T-helper 1 cell treated with Interleukin-12 subunit alpha and Interleukin-12 subunit beta and Interleukin-4 antibody, amounts not matched to agents 30 μg/mL and 1 μg/mL, for 36 hours (primary cell): ENCODE results near the gene AKAP3.

Experiments used
- H3K27ac Mint-ChIP-seq: one replicate; pipeline ENCODE4 v1.8.0; 2021; ENCODE audit warnings: mild to moderate bottlenecking, mixed read lengths
- H3K27me3 Mint-ChIP-seq: one replicate; pipeline ENCODE4 v1.8.0; 2021; ENCODE audit warnings: low read depth, mixed read lengths
- H3K36me3 Mint-ChIP-seq: one replicate; pipeline ENCODE4 v1.8.0; 2021; ENCODE audit warnings: low read depth, mixed read lengths
- H3K4me1 Mint-ChIP-seq: one replicate; pipeline ENCODE4 v1.8.0; 2021; ENCODE audit warnings: low read depth, mixed read lengths
- H3K4me3 Mint-ChIP-seq: one replicate; pipeline ENCODE4 v1.8.0; 2021; ENCODE audit warnings: mild to moderate bottlenecking, moderate library complexity, mixed read lengths
- H3K9me3 Mint-ChIP-seq: one replicate; pipeline ENCODE4 v1.8.0; 2021; ENCODE audit warnings: mixed read lengths

Gene AKAP3

GRCh38 chr12:4648501-4649357 is at the start of gene AKAP3, which contains the start of gene NDUFA9:
Gene AKAP3, minus strand, starts transcription at chr12:4649051. Its CDS starts 10,855 bp downstream, at chr12:4638196.
Gene NDUFA9, plus strand, starts transcription at chr12:4649114. Its CDS starts 13 bp downstream, at chr12:4649127.
- peak within 1 kb of the TSS; percentile 100 for H3K4me3 Mint-ChIP-seq
- H3K36me3 Mint-ChIP-seq, result no peaks in the 10 kb centered on the region
- no peaks in the 10 kb centered on the region for H3K9me3 Mint-ChIP-seq
- H3K27ac Mint-ChIP-seq, result peak within 1 kb of the TSS; percentile 93
- H3K27me3 Mint-ChIP-seq, result peaks cover 13% of the 10 kb centered on the region
- peaks cover 32% of the 10 kb centered on the region for H3K4me1 Mint-ChIP-seq

- Mint-ChIP-seq H3K4me3 (no peak overlapping the region), H3K27me3 (no peaks in the 10 kb centered on the region), H3K4me1 (no peaks in the 10 kb centered on the region), H3K36me3 (peaks cover 21% of the 10 kb centered on the region), H3K9me3 (no peaks in the 10 kb centered on the region), H3K27ac (no peak overlapping the region)
Measured at GRCh38 chr12:4690760-4691159, 41.9 kb upstream of the AKAP3 start.

GRCh38 chr12:4685317-4685716 is 36.5 kb upstream of the AKAP3 start:
- Mint-ChIP-seq H3K27ac (no peak overlapping the region), H3K36me3 (peaks cover 22% of the 10 kb centered on the region), H3K27me3 (no peaks in the 10 kb centered on the region), H3K9me3 (no peaks in the 10 kb centered on the region), H3K4me1 (no peaks in the 10 kb centered on the region), H3K4me3 (no peak overlapping the region)

GRCh38 chr12:4681732-4682131 is 32.9 kb upstream of the AKAP3 start:
- no peaks in the 10 kb centered on the region for H3K9me3 Mint-ChIP-seq
- no peaks in the 10 kb centered on the region for H3K27me3 Mint-ChIP-seq
- no peaks in the 10 kb centered on the region for H3K4me1 Mint-ChIP-seq
- H3K36me3 Mint-ChIP-seq, result peaks cover 19% of the 10 kb centered on the region
- H3K4me3 Mint-ChIP-seq, result no peak overlapping the region
- H3K27ac Mint-ChIP-seq, result no peak overlapping the region

GRCh38 chr12:4679711-4680110 is 30.9 kb upstream of the AKAP3 start:
- no peaks in the 10 kb centered on the region for H3K4me1 Mint-ChIP-seq
- H3K36me3 Mint-ChIP-seq, result peaks cover 23% of the 10 kb centered on the region
- H3K27ac Mint-ChIP-seq, result no peak overlapping the region

GRCh38 chr12:4665236-4665635 is 16.4 kb upstream of the AKAP3 start:
- Mint-ChIP-seq H3K4me1 (peaks cover 2% of the 10 kb centered on the region), H3K27ac (no peak overlapping the region), H3K4me3 (no peak overlapping the region), H3K36me3 (peaks cover 38% of the 10 kb centered on the region), H3K9me3 (no peaks in the 10 kb centered on the region), H3K27me3 (no peaks in the 10 kb centered on the region)

More at GRCh38 chr12:4679711-4680110, 30.9 kb upstream of the AKAP3 start:
- Mint-ChIP-seq H3K27me3 (no peaks in the 10 kb centered on the region), H3K9me3 (no peaks in the 10 kb centered on the region), H3K4me3 (no peak overlapping the region)

- no peak overlapping the region for H3K4me3 Mint-ChIP-seq
- H3K36me3 Mint-ChIP-seq, result peaks cover 34% of the 10 kb centered on the region
- peak overlapping the region; percentile 0 for H3K27ac Mint-ChIP-seq
- no peaks in the 10 kb centered on the region for H3K9me3 Mint-ChIP-seq
- H3K4me1 Mint-ChIP-seq, result peaks cover 2% of the 10 kb centered on the region
- H3K27me3 Mint-ChIP-seq, result no peaks in the 10 kb centered on the region
Measured at GRCh38 chr12:4663971-4664505, 15.2 kb upstream of the AKAP3 start.

- H3K27me3 Mint-ChIP-seq, result no peaks in the 10 kb centered on the region
- H3K27ac Mint-ChIP-seq, result no peak overlapping the region
- no peak overlapping the region for H3K4me3 Mint-ChIP-seq
- peaks cover 33% of the 10 kb centered on the region for H3K4me1 Mint-ChIP-seq
- H3K36me3 Mint-ChIP-seq, result peaks cover 11% of the 10 kb centered on the region
- H3K9me3 Mint-ChIP-seq, result no peaks in the 10 kb centered on the region
Measured at GRCh38 chr12:4653691-4654090, 4.8 kb upstream of the AKAP3 start.

GRCh38 chr12:4653257-4653656 is 4.4 kb upstream of the AKAP3 start:
- Mint-ChIP-seq H3K9me3 (no peaks in the 10 kb centered on the region), H3K4me3 (no peak overlapping the region), H3K36me3 (peaks cover 11% of the 10 kb centered on the region), H3K27me3 (no peaks in the 10 kb centered on the region), H3K27ac (no peak overlapping the region), H3K4me1 (peaks cover 34% of the 10 kb centered on the region)

- H3K27ac Mint-ChIP-seq, result peak overlapping the region; percentile 93
- no peaks in the 10 kb centered on the region for H3K36me3 Mint-ChIP-seq
- peaks cover 7% of the 10 kb centered on the region for H3K27me3 Mint-ChIP-seq
- peaks cover 35% of the 10 kb centered on the region for H3K4me1 Mint-ChIP-seq
- H3K4me3 Mint-ChIP-seq, result peak overlapping the region; percentile 100
- H3K9me3 Mint-ChIP-seq, result no peaks in the 10 kb centered on the region
Measured at GRCh38 chr12:4649358-4649661, 459 bp upstream of the AKAP3 start.

- Mint-ChIP-seq H3K27me3 (peaks cover 17% of the 10 kb centered on the region), H3K4me3 (peak overlapping the region; percentile 100), H3K36me3 (no peaks in the 10 kb centered on the region), H3K9me3 (no peaks in the 10 kb centered on the region), H3K4me1 (peaks cover 30% of the 10 kb centered on the region), H3K27ac (peak overlapping the region; percentile 93)
Measured at GRCh38 chr12:4648104-4648500, 749 bp downstream of the AKAP3 start.

GRCh38 chr12:4645023-4645422 is 3.8 kb downstream of the AKAP3 start:
- H3K27me3 Mint-ChIP-seq, result peaks cover 23% of the 10 kb centered on the region
- H3K9me3 Mint-ChIP-seq, result no peaks in the 10 kb centered on the region
- H3K4me3 Mint-ChIP-seq, result no peak overlapping the region
- no peaks in the 10 kb centered on the region for H3K36me3 Mint-ChIP-seq
- peaks cover 13% of the 10 kb centered on the region for H3K4me1 Mint-ChIP-seq
- no peak overlapping the region for H3K27ac Mint-ChIP-seq

GRCh38 chr12:4643747-4644146 is 5.1 kb downstream of the AKAP3 start:
- H3K4me1 Mint-ChIP-seq, result peaks cover 7% of the 10 kb centered on the region
- no peaks in the 10 kb centered on the region for H3K9me3 Mint-ChIP-seq
- H3K27ac Mint-ChIP-seq, result no peak overlapping the region
- H3K27me3 Mint-ChIP-seq, result peaks cover 27% of the 10 kb centered on the region
- H3K36me3 Mint-ChIP-seq, result no peaks in the 10 kb centered on the region
- no peak overlapping the region for H3K4me3 Mint-ChIP-seq

- Mint-ChIP-seq H3K27me3 (peaks cover 28% of the 10 kb centered on the region), H3K4me3 (no peak overlapping the region), H3K36me3 (no peaks in the 10 kb centered on the region), H3K9me3 (no peaks in the 10 kb centered on the region), H3K27ac (no peak overlapping the region), H3K4me1 (no peaks in the 10 kb centered on the region)
Measured at GRCh38 chr12:4630262-4630661, 18.6 kb downstream of the AKAP3 start.

- peaks cover 29% of the 10 kb centered on the region for H3K27me3 Mint-ChIP-seq
- no peaks in the 10 kb centered on the region for H3K4me1 Mint-ChIP-seq
- H3K4me3 Mint-ChIP-seq, result no peak overlapping the region
- no peaks in the 10 kb centered on the region for H3K9me3 Mint-ChIP-seq
- no peak overlapping the region for H3K27ac Mint-ChIP-seq
- no peaks in the 10 kb centered on the region for H3K36me3 Mint-ChIP-seq
Measured at GRCh38 chr12:4628406-4628805, 20.4 kb downstream of the AKAP3 start.
